HG03342 (cell line): Measurements from ENCODE around the gene MS4A4A.
"Not testable (repeated sequence)": the region's sequence is repeated elsewhere in the genome, so short reads cannot be mapped to it uniquely, and the experiment has no call there.

Source experiments
- ATAC-seq: cut with Tn5 transposase; IDR thresholded peaks from one replicate; pipeline ENCODE4 v1.9.1; 2021; ENCODE audit warnings: mild to moderate bottlenecking, moderate library complexity; ENCODE audit not compliant: unreplicated experiment

MS4A4A gene

GRCh38 chr11:60280412-60280811, at the start of gene MS4A4A:
Gene MS4A4A, plus strand, starts transcription at chr11:60280666. Its CDS starts 10 bp downstream, at chr11:60280676.
- ATAC-seq: no peak

GRCh38 chr11:60230681-60231080, 49.8 kb upstream of the MS4A4A start:
- no peak for ATAC-seq

GRCh38 chr11:60235321-60235720, 45.1 kb upstream of the MS4A4A start:
- ATAC-seq: no peak

GRCh38 chr11:60240662-60241061, 39.8 kb upstream of the MS4A4A start:
- no peak for ATAC-seq

- ATAC-seq: no peak
Observed at GRCh38 chr11:60241786-60242185, 38.7 kb upstream of the MS4A4A start.

GRCh38 chr11:60242740-60243239, 37.7 kb upstream of the MS4A4A start, which contains the start of gene MS4A4E:
Gene MS4A4E, minus strand, starts transcription at chr11:60243137. Its CDS starts 13,082 bp downstream, at chr11:60230055.
- no peak for ATAC-seq

- ATAC-seq: no peak
Observed at GRCh38 chr11:60251485-60252212, 28.8 kb upstream of the MS4A4A start.

GRCh38 chr11:60252213-60253108, 28.0 kb upstream of the MS4A4A start:
- no peak for ATAC-seq

- ATAC-seq: no peak
Observed at GRCh38 chr11:60257956-60258722, 22.3 kb upstream of the MS4A4A start.

GRCh38 chr11:60261014-60261413, 19.5 kb upstream of the MS4A4A start:
- ATAC-seq: no peak

- ATAC-seq: no peak
Observed at GRCh38 chr11:60263402-60263801, 17.1 kb upstream of the MS4A4A start.

- ATAC-seq: no peak
Observed at GRCh38 chr11:60264644-60265043, 15.8 kb upstream of the MS4A4A start.

- no peak for ATAC-seq
Observed at GRCh38 chr11:60265373-60266214, 14.9 kb upstream of the MS4A4A start.

- ATAC-seq: no peak
Observed at GRCh38 chr11:60274416-60274815, 6.0 kb upstream of the MS4A4A start.

GRCh38 chr11:60281485-60281884, 1.0 kb downstream of the MS4A4A start:
- no peak for ATAC-seq

GRCh38 chr11:60282286-60282685, 1.8 kb downstream of the MS4A4A start:
- no peak for ATAC-seq

- ATAC-seq: not testable (repeated sequence)
Observed at GRCh38 chr11:60285411-60286126, 5.1 kb downstream of the MS4A4A start.

GRCh38 chr11:60288531-60288930, 8.1 kb downstream of the MS4A4A start:
- ATAC-seq: no peak

- no peak for ATAC-seq
Observed at GRCh38 chr11:60292145-60292544, 11.7 kb downstream of the MS4A4A start.
